NCI-H82 treated with DMSO at 0.1 percent for 48 hours (cell line): Measurements from ENCODE around the gene COX15.
"Not testable (repeated sequence)": the region's sequence is repeated elsewhere in the genome, so short reads cannot be mapped to it uniquely, and the experiment has no call there.

Experiments
- DNase-seq: peaks from one replicate; lab custom pipeline; 2025; ENCODE audit not compliant: unreplicated experiment; lab: John Stamatoyannopoulos, UW

The COX15 gene

GRCh38 chr10:99732033-99732842 is at the start of gene COX15, which contains the start of gene CUTC:
TSS of gene COX15 (minus strand) at chr10:99732127. CDS start at chr10:99732049, 78 bp downstream.
TSS of gene CUTC (plus strand) at chr10:99732234. CDS start at chr10:99732349, 115 bp downstream.
- peak; percentile 86 for DNase-seq

- no peak for DNase-seq
Observed at GRCh38 chr10:99779335-99779734, 47.4 kb upstream of the COX15 start.

- no peak for DNase-seq
Observed at GRCh38 chr10:99777918-99778714, 46.2 kb upstream of the COX15 start.

- no peak for DNase-seq
Observed at GRCh38 chr10:99775850-99776249, 43.9 kb upstream of the COX15 start.

- DNase-seq: no peak
Observed at GRCh38 chr10:99770408-99771045, 38.6 kb upstream of the COX15 start.

GRCh38 chr10:99769706-99770105 is 37.8 kb upstream of the COX15 start:
- no peak for DNase-seq

GRCh38 chr10:99768556-99768955 is 36.6 kb upstream of the COX15 start:
- DNase-seq: no peak

- DNase-seq: no peak
Observed at GRCh38 chr10:99767901-99768300, 36.0 kb upstream of the COX15 start.

GRCh38 chr10:99766302-99766681 is 34.4 kb upstream of the COX15 start:
- DNase-seq: no peak

- DNase-seq: no peak
Observed at GRCh38 chr10:99765672-99766301, 33.9 kb upstream of the COX15 start.

- no peak for DNase-seq
Observed at GRCh38 chr10:99761365-99761764, 29.4 kb upstream of the COX15 start.

- DNase-seq: no peak
Observed at GRCh38 chr10:99760321-99760720, 28.4 kb upstream of the COX15 start.

GRCh38 chr10:99758211-99758891 is 26.4 kb upstream of the COX15 start:
- no peak for DNase-seq

GRCh38 chr10:99756159-99756558 is 24.2 kb upstream of the COX15 start:
- no peak for DNase-seq

- no peak for DNase-seq
Observed at GRCh38 chr10:99754670-99755069, 22.7 kb upstream of the COX15 start.

GRCh38 chr10:99750641-99751040 is 18.7 kb upstream of the COX15 start:
- no peak for DNase-seq

- DNase-seq: no peak
Observed at GRCh38 chr10:99748823-99749451, 17.0 kb upstream of the COX15 start.

GRCh38 chr10:99746166-99746565 is 14.2 kb upstream of the COX15 start:
- not testable (repeated sequence) for DNase-seq

GRCh38 chr10:99743841-99744240 is 11.9 kb upstream of the COX15 start:
- DNase-seq: no peak

- no peak for DNase-seq
Observed at GRCh38 chr10:99742701-99743100, 10.8 kb upstream of the COX15 start.
